ENCODE measurements around the gene DMRT1.

DNA sequence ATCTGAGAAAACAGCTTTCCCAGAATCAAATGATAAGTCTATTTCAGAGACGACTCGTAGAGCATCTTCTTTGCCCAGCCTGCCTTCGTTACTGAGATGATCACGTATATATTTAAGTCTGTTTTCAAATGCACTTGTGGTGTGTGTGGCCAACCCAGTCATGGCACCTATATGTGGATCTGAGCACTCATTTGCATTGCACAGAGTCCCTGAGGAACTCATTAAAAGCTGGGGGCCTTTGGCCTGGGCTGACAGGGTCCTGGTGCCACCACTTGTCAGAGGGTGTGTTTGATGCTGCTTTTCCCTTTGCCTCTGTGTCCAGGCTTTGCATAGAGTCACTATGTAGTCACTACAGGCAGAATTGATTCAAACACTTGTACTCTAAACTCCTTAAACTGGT is 117.6 kb downstream of the DMRT1 start:
- TF ChIP-seq, protein P1, sequence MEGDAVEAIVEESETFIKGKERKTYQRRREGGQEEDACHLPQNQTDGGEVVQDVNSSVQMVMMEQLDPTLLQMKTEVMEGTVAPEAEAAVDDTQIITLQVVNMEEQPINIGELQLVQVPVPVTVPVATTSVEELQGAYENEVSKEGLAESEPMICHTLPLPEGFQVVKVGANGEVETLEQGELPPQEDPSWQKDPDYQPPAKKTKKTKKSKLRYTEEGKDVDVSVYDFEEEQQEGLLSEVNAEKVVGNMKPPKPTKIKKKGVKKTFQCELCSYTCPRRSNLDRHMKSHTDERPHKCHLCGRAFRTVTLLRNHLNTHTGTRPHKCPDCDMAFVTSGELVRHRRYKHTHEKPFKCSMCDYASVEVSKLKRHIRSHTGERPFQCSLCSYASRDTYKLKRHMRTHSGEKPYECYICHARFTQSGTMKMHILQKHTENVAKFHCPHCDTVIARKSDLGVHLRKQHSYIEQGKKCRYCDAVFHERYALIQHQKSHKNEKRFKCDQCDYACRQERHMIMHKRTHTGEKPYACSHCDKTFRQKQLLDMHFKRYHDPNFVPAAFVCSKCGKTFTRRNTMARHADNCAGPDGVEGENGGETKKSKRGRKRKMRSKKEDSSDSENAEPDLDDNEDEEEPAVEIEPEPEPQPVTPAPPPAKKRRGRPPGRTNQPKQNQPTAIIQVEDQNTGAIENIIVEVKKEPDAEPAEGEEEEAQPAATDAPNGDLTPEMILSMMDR (conservative IDR thresholded peaks at IDR 0.05) = no peak
- no peak for TF ChIP-seq ZFX (IDR thresholded peaks at IDR 0.05)
